WTC11 (cell line): ENCODE results near the gene TNFAIP2. TPM values are rescaled to one million over a fixed set of nuclear protein-coding genes. Genes with fewer than 3 reads are reported as not detected.
"Not testable (repeated sequence)": the region's sequence is repeated elsewhere in the genome, so short reads cannot be mapped to it uniquely, and the experiment has no call there.

ENCODE experiments used
- ATAC-seq: fragments of 200-7000 bp; cut with Tn5 transposase; 2 replicates; pipeline ENCODE4 v1.10.0; 2021; ENCODE audit warnings: mild to moderate bottlenecking, moderate library complexity
- CTCF ChIA-PET: fragments of 300-600 bp; sonication (Branson Sonifier 250); formaldehyde crosslinking; loops from one replicate; lab custom pipeline; 2021; ENCODE audit warnings: antibody characterized with exemption; lab: Charles Lee
- POLR2A ChIA-PET: fragments of 350-600 bp; sonication (Branson Sonifier 250); formaldehyde crosslinking; loops from one replicate; lab custom pipeline; 2021; ENCODE audit warnings: antibody characterized with exemption; lab: Charles Lee
- DNase-seq: peaks from one replicate; pipeline ENCODE4 v3.0.0; 2021; ENCODE audit warnings: low spot score
- H3K27ac Mint-ChIP-seq: 2 replicates; pipeline ENCODE4 v1.8.0; 2021; ENCODE audit warnings: mixed read lengths
- H3K27me3 Mint-ChIP-seq: 2 replicates; pipeline ENCODE4 v1.8.0; 2021; ENCODE audit warnings: low read depth, mild to moderate bottlenecking, moderate library complexity, mixed read lengths
- H3K36me3 Mint-ChIP-seq: 2 replicates; pipeline ENCODE4 v1.8.0; 2021; ENCODE audit warnings: mixed read lengths
- H3K4me1 Mint-ChIP-seq: 2 replicates; pipeline ENCODE4 v1.8.0; 2022; ENCODE audit warnings: mixed read lengths
- H3K4me3 Mint-ChIP-seq: 2 replicates; pipeline ENCODE4 v1.8.0; 2021; ENCODE audit warnings: mild to moderate bottlenecking, moderate library complexity, mixed read lengths
- H3K9me3 Mint-ChIP-seq: 2 replicates; pipeline ENCODE4 v1.8.0; 2021; ENCODE audit warnings: mixed read lengths
- CREM ChIP-seq: sonication (generic); formaldehyde crosslinking; IDR thresholded peaks from 2 replicates; pipeline ENCODE4 v1.8.1; 2022; ENCODE audit warnings: mild to moderate bottlenecking, missing genetic modification reagents, moderate library complexity
- GRHL2 ChIP-seq: fragments of 250-450 bp; sonication (Bioruptor Pico); IDR thresholded peaks from 2 replicates; pipeline ENCODE4 v1.8.0; 2022; ENCODE audit warnings: mild to moderate bottlenecking, moderate library complexity; ENCODE audit not compliant: insufficient replicate concordance, severe bottlenecking
- GTF2I ChIP-seq: fragments of 250-450 bp; sonication (Bioruptor Pico); conservative IDR thresholded peaks from 2 replicates; pipeline ENCODE4 v1.4.0; 2021; ENCODE audit warnings: mild to moderate bottlenecking
- NFATC4 ChIP-seq: fragments of 250-450 bp; sonication (Bioruptor Pico); IDR thresholded peaks from 2 replicates; pipeline ENCODE4 v1.9.0; 2021; ENCODE audit warnings: mild to moderate bottlenecking
- NR3C1 ChIP-seq: sonication (generic); formaldehyde crosslinking; conservative IDR thresholded peaks from 2 replicates; pipeline ENCODE4 v1.8.1; 2023; ENCODE audit warnings: low read depth, mild to moderate bottlenecking, missing genetic modification reagents
- SMAD3 ChIP-seq: sonication (generic); formaldehyde crosslinking; IDR thresholded peaks from 2 replicates; pipeline ENCODE4 v1.8.0; 2022; ENCODE audit warnings: missing genetic modification reagents, mild to moderate bottlenecking, borderline replicate concordance
- ZNF138 ChIP-seq: sonication (generic); formaldehyde crosslinking; conservative IDR thresholded peaks from 2 replicates; pipeline ENCODE4 v1.8.1; 2022; ENCODE audit warnings: mild to moderate bottlenecking, moderate library complexity, missing genetic modification reagents
- ZNF416 ChIP-seq: fragments of 250-450 bp; sonication (Bioruptor Pico); IDR thresholded peaks from 2 replicates; pipeline ENCODE4 v1.9.0; 2021; ENCODE audit warnings: mild to moderate bottlenecking, inconsistent platforms
- total RNA-seq: library from RNA; stranded (reverse); gene quantifications from 3 replicates; pipeline ENCODE4 v1.2.3, GENCODE V29; 2021
- TF ChIP-seq, protein P1 (sequence below): fragments of 250-450 bp; sonication (Bioruptor Pico); IDR thresholded peaks from 2 replicates; pipeline ENCODE4 v1.9.0; 2021; ENCODE audit warnings: mild to moderate bottlenecking
- TF ChIP-seq, protein P2 (sequence below): sonication (generic); formaldehyde crosslinking; conservative IDR thresholded peaks from 2 replicates; pipeline ENCODE4 v1.8.1; 2022; ENCODE audit warnings: mild to moderate bottlenecking, missing genetic modification reagents
- TF ChIP-seq, protein P3 (sequence below): sonication (generic); formaldehyde crosslinking; IDR thresholded peaks from 2 replicates; pipeline ENCODE4 v1.8.1; 2023; ENCODE audit warnings: mild to moderate bottlenecking, missing genetic modification reagents
- TF ChIP-seq, protein P4 (sequence below): fragments of 250-450 bp; sonication (Bioruptor Pico); IDR thresholded peaks from 2 replicates; pipeline ENCODE4 v1.9.0; 2021; ENCODE audit warnings: mild to moderate bottlenecking, borderline replicate concordance
- TF ChIP-seq, protein P5 (sequence below): sonication (generic); formaldehyde crosslinking; IDR thresholded peaks from 2 replicates; pipeline ENCODE4 v1.8.0; 2022; ENCODE audit warnings: missing genetic modification reagents

The TNFAIP2 gene
- total RNA-seq, 1 experiment from 2014 or later = 24.1 TPM

DNA sequence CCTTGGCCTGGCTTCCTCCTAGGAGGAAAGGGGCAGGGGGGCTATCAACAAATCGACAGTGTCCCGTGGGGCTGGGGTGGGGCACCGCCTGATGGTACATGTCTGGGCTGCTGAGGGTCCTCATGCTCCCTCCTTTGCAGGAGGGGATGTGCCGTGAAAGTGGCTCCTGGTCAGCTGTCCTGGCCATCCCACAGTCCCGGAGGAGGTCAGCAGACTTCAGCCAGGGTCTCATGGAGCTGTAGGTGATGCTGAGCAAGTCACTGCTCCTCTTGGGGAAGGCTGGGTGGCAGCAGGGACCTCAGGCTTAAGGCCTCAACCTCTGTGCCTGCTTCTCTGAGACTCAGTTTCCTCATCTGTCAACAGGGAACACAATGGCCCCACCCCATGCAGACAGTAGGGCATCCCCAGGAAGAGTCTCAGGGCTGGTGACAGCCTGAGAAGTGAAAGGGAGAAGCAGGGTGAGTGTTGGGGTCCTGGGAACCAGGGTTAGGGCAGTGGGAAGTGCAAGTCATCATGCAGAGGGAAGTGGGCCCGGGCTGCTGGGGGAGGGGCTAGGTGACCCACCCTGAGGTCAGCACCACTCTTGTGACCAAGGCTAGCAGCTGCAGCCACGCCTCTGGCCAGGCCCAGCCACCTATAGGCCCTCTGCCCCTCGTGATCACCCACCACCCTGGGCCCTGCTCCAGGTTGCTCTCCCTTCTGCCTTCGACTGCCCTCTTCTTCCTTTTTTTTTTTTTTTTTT, 4.4 kb upstream of the TNFAIP2 start:
- Mint-ChIP-seq H3K27me3 (peaks cover under 1% of the 10 kb centered on the region), H3K36me3 (no peaks in the 10 kb centered on the region), H3K4me1 (peaks cover 8% of the 10 kb centered on the region), H3K9me3 (no peaks in the 10 kb centered on the region), H3K27ac (no peak overlapping the region), H3K4me3 (no peak overlapping the region)
- DNase-seq (no peak), ATAC-seq (no peak)
- POLR2A ChIA-PET = interaction anchor here (0.6 kb wide), 1 partner anchor 982 kb away, joined by 3 read pairs; no protein-coding TSS in a partner anchor
- TF ChIP-seq NR3C1 (CRISPR knock-in tag) (no peak), SMAD3 (CRISPR knock-in tag) (no peak), GTF2I (no peak), ZNF416 (no peak)
- TF ChIP-seq, protein P1, sequence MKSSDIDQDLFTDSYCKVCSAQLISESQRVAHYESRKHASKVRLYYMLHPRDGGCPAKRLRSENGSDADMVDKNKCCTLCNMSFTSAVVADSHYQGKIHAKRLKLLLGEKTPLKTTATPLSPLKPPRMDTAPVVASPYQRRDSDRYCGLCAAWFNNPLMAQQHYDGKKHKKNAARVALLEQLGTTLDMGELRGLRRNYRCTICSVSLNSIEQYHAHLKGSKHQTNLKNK (CRISPR knock-in tag) = no peak
- TF ChIP-seq, protein P2, sequence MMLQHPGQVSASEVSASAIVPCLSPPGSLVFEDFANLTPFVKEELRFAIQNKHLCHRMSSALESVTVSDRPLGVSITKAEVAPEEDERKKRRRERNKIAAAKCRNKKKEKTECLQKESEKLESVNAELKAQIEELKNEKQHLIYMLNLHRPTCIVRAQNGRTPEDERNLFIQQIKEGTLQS (CRISPR knock-in tag) = no peak
- CTCF ChIA-PET = interaction anchor here (0.7 to 3.1 kb wide), 3 partner anchors 8 to 272 kb away, joined by 3 to 27 read pairs (median 8); no protein-coding TSS in a partner anchor

DNA sequence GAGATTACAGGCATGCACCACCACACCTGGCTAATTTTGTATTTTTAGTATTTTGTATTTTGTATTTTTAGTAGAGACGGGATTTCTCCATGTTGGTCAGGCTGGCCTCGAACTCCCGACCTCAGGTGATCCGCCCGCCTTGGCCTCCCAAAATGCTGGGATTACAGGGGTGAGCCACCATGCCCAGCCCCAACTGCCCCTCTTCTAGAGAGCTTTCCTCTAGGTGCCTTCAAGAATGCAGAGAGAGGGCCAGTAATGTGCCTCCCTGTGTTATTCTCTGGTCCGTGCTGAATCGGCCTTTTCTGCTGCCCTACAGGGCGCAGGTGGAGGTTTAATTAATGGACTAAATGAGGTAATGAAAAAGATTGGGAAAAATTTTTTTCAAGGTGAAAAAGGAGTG, 3.7 kb upstream of the TNFAIP2 start:
- POLR2A ChIA-PET, H3K27ac Mint-ChIP-seq, H3K9me3 Mint-ChIP-seq, H3K36me3 Mint-ChIP-seq, DNase-seq, H3K27me3 Mint-ChIP-seq, H3K4me3 Mint-ChIP-seq, ATAC-seq: not testable (repeated sequence)
- CTCF ChIA-PET = interaction anchor here (3.1 kb wide), 1 partner anchor 14 kb away, joined by 27 read pairs; no protein-coding TSS in a partner anchor
- peaks cover 13% of the 10 kb centered on the region for H3K4me1 Mint-ChIP-seq

DNA sequence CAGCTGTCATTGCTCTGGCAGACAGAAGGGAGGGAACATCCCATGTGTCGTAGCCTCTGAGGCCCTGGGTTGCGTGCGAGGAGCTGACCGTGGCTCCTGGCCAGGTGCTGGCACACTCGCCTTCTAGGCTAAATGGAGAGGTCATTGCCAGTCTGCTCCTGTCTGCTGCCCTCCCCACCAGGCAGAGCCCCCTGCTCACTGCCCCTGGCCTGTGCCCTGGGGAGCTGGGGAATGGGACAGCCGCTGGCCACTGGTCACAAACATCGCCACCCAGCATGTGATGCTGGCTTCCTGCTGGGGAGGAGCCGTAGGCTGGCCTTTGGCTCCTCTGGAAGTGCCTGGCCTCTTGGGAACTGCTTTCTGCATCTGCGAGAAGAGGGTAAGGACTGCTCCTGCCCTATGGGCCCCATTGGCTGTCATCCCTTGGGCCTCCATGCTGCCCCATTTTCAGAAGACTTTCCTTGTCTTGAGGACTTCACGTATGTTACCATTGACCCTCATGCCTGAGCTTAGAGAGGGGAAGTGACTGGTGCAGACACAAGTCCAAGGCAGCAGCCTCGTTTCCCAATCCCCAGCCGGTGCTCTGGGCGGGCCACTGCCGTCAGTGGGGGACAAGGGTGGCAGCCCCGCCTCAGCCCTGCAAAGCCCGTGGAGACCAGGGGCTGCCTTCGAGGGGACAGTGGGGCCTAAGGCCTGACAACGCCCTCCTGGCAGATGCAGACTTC, 2.0 kb upstream of the TNFAIP2 start:
- ATAC-seq (no peak), DNase-seq (no peak)
- POLR2A ChIA-PET = no interaction called here
- H3K4me3 Mint-ChIP-seq = 0 out of 2 replicates have a peak overlapping the region, but pooled peaks have one; percentile 10
- peaks cover 24% of the 10 kb centered on the region for H3K27me3 Mint-ChIP-seq
- no peak overlapping the region for H3K27ac Mint-ChIP-seq
- TF ChIP-seq, protein P3, sequence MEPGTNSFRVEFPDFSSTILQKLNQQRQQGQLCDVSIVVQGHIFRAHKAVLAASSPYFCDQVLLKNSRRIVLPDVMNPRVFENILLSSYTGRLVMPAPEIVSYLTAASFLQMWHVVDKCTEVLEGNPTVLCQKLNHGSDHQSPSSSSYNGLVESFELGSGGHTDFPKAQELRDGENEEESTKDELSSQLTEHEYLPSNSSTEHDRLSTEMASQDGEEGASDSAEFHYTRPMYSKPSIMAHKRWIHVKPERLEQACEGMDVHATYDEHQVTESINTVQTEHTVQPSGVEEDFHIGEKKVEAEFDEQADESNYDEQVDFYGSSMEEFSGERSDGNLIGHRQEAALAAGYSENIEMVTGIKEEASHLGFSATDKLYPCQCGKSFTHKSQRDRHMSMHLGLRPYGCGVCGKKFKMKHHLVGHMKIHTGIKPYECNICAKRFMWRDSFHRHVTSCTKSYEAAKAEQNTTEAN (CRISPR knock-in tag) = 0 out of 2 replicates have a peak, but pooled peaks have one; percentile 3
- no peak for TF ChIP-seq NFATC4
- H3K36me3 Mint-ChIP-seq = no peaks in the 10 kb centered on the region
- CTCF ChIA-PET = interaction anchor here (1.0 to 1.6 kb wide), 4 partner anchors 16 to 68 kb away, joined by 3 to 12 read pairs (median 4); no protein-coding TSS in a partner anchor
- H3K4me1 Mint-ChIP-seq = peaks cover 15% of the 10 kb centered on the region
- H3K9me3 Mint-ChIP-seq = no peaks in the 10 kb centered on the region

DNA sequence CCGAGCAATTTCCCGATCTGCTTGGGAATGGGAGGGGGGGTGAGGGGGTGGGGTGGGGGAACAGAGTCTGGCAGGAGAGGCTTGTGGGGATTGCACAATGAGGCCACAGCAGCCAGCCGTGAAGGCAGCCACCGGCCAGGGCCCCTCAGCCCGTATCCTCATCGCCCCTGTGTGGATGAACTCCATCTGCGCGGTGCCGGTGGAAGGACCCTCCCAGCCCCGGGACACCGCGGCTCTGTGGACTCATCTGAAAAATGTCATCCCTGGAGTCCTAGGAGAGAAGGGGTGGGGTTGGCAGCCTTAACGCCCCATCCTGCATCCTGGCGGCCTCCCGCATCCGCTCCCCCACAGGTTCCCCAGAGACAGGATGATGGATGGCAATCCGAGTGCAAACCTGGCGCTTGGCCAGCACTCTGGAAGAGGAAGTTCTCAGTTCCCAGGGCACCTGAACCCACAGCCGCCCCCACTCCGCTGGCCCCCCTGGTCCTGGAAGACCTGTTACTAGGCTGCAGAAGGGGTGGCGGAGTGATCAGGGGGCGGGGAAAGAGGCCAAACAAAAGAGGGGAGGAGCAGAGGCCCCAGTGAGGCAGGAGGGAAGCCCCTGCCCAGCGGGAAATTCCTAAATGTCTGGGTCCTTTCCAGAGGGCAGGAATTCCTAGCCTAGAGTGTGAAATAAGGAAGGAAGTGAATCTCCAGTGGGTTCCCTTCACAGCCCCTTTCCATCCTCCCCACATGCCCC, 1.2 kb upstream of the TNFAIP2 start:
- ATAC-seq (peak; percentile 17), DNase-seq (no peak)
- CTCF ChIA-PET = interaction anchor here (1.0 to 12.3 kb wide), 6 partner anchors 13 to 67 kb away, joined by 3 to 199 read pairs (median 6); no protein-coding TSS in a partner anchor
- Mint-ChIP-seq H3K9me3 (no peaks in the 10 kb centered on the region), H3K27ac (no peak overlapping the region), H3K4me1 (peaks cover 16% of the 10 kb centered on the region), H3K27me3 (peaks cover 26% of the 10 kb centered on the region), H3K36me3 (no peaks in the 10 kb centered on the region), H3K4me3 (peak overlapping the region; percentile 58)
- POLR2A ChIA-PET = no interaction called here
- TF ChIP-seq ZNF138 (CRISPR knock-in tag) (no peak), CREM (no peak), NFATC4 (no peak), GRHL2 (no peak)
- TF ChIP-seq, protein P4, sequence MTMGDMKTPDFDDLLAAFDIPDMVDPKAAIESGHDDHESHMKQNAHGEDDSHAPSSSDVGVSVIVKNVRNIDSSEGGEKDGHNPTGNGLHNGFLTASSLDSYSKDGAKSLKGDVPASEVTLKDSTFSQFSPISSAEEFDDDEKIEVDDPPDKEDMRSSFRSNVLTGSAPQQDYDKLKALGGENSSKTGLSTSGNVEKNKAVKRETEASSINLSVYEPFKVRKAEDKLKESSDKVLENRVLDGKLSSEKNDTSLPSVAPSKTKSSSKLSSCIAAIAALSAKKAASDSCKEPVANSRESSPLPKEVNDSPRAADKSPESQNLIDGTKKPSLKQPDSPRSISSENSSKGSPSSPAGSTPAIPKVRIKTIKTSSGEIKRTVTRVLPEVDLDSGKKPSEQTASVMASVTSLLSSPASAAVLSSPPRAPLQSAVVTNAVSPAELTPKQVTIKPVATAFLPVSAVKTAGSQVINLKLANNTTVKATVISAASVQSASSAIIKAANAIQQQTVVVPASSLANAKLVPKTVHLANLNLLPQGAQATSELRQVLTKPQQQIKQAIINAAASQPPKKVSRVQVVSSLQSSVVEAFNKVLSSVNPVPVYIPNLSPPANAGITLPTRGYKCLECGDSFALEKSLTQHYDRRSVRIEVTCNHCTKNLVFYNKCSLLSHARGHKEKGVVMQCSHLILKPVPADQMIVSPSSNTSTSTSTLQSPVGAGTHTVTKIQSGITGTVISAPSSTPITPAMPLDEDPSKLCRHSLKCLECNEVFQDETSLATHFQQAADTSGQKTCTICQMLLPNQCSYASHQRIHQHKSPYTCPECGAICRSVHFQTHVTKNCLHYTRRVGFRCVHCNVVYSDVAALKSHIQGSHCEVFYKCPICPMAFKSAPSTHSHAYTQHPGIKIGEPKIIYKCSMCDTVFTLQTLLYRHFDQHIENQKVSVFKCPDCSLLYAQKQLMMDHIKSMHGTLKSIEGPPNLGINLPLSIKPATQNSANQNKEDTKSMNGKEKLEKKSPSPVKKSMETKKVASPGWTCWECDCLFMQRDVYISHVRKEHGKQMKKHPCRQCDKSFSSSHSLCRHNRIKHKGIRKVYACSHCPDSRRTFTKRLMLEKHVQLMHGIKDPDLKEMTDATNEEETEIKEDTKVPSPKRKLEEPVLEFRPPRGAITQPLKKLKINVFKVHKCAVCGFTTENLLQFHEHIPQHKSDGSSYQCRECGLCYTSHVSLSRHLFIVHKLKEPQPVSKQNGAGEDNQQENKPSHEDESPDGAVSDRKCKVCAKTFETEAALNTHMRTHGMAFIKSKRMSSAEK (CRISPR knock-in tag) = no peak
- TF ChIP-seq, protein P5, sequence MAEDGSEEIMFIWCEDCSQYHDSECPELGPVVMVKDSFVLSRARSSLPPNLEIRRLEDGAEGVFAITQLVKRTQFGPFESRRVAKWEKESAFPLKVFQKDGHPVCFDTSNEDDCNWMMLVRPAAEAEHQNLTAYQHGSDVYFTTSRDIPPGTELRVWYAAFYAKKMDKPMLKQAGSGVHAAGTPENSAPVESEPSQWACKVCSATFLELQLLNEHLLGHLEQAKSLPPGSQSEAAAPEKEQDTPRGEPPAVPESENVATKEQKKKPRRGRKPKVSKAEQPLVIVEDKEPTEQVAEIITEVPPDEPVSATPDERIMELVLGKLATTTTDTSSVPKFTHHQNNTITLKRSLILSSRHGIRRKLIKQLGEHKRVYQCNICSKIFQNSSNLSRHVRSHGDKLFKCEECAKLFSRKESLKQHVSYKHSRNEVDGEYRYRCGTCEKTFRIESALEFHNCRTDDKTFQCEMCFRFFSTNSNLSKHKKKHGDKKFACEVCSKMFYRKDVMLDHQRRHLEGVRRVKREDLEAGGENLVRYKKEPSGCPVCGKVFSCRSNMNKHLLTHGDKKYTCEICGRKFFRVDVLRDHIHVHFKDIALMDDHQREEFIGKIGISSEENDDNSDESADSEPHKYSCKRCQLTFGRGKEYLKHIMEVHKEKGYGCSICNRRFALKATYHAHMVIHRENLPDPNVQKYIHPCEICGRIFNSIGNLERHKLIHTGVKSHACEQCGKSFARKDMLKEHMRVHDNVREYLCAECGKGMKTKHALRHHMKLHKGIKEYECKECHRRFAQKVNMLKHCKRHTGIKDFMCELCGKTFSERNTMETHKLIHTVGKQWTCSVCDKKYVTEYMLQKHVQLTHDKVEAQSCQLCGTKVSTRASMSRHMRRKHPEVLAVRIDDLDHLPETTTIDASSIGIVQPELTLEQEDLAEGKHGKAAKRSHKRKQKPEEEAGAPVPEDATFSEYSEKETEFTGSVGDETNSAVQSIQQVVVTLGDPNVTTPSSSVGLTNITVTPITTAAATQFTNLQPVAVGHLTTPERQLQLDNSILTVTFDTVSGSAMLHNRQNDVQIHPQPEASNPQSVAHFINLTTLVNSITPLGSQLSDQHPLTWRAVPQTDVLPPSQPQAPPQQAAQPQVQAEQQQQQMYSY (CRISPR knock-in tag) = no peak
- TF ChIP-seq, protein P2 (CRISPR knock-in tag) = no peak
